GM21381 (cell line): ENCODE data around the gene SORCS2.

Source experiments
- ATAC-seq: cut with Tn5 transposase; IDR thresholded peaks from one replicate; pipeline ENCODE4 v1.9.1; 2021; ENCODE audit warnings: mild to moderate bottlenecking, moderate library complexity; ENCODE audit not compliant: unreplicated experiment

Gene SORCS2

GRCh38 chr4:7532043-7532442 is 339.7 kb downstream of the SORCS2 start:
- ATAC-seq = no peak

GRCh38 chr4:7533267-7533666 is 340.9 kb downstream of the SORCS2 start:
- ATAC-seq = no peak

- ATAC-seq = no peak
These were observed 342.8 kb downstream of the SORCS2 start for GRCh38 chr4:7535094-7535493.

GRCh38 chr4:7535619-7536018 is 343.3 kb downstream of the SORCS2 start:
- ATAC-seq = no peak

GRCh38 chr4:7536876-7537275 is 344.5 kb downstream of the SORCS2 start:
- no peak for ATAC-seq

- ATAC-seq = no peak
These were observed 345.6 kb downstream of the SORCS2 start for GRCh38 chr4:7537853-7538400.

GRCh38 chr4:7538518-7538917 is 346.2 kb downstream of the SORCS2 start:
- no peak for ATAC-seq

GRCh38 chr4:7539186-7539585 is 346.8 kb downstream of the SORCS2 start:
- ATAC-seq = no peak

- ATAC-seq = no peak
These were observed 347.3 kb downstream of the SORCS2 start for GRCh38 chr4:7539659-7540058.

GRCh38 chr4:7540206-7540605 is 347.9 kb downstream of the SORCS2 start:
- ATAC-seq = no peak

- ATAC-seq = no peak
These were observed 348.5 kb downstream of the SORCS2 start for GRCh38 chr4:7540654-7541413.

GRCh38 chr4:7541414-7541810 is 349.1 kb downstream of the SORCS2 start:
- ATAC-seq = no peak

- ATAC-seq = no peak
These were observed 350.4 kb downstream of the SORCS2 start for GRCh38 chr4:7542781-7543180.

GRCh38 chr4:7546152-7546808 is 353.9 kb downstream of the SORCS2 start:
- ATAC-seq = no peak

- ATAC-seq = no peak
These were observed 354.6 kb downstream of the SORCS2 start for GRCh38 chr4:7546809-7547367.

GRCh38 chr4:7547368-7548040 is 355.2 kb downstream of the SORCS2 start:
- ATAC-seq = no peak

GRCh38 chr4:7549866-7550265 is 357.5 kb downstream of the SORCS2 start:
- ATAC-seq = no peak

- no peak for ATAC-seq
These were observed 360.1 kb downstream of the SORCS2 start for GRCh38 chr4:7552466-7552865.

- no peak for ATAC-seq
These were observed 360.9 kb downstream of the SORCS2 start for GRCh38 chr4:7553280-7553679.

- ATAC-seq = no peak
These were observed 362.6 kb downstream of the SORCS2 start for GRCh38 chr4:7554905-7555304.

- no peak for ATAC-seq
These were observed 364.2 kb downstream of the SORCS2 start for GRCh38 chr4:7556558-7556957.
